H1 (cell line): ENCODE results near the gene DENND4A. TPM values are rescaled to one million over a fixed set of nuclear protein-coding genes. Genes with fewer than 3 reads are reported as not detected.

Source experiments
- CTCF ChIA-PET: fragments of 300-600 bp; sonication (Branson Sonifier 250); formaldehyde crosslinking; loops from one replicate; lab custom pipeline; 2021; ENCODE audit not compliant: partially characterized antibody; lab: Charles Lee
- POLR2A ChIA-PET: fragments of 300-600 bp; sonication (Branson Sonifier 250); formaldehyde crosslinking; loops from one replicate; lab custom pipeline; 2021; ENCODE audit warnings: inconsistent platforms; ENCODE audit not compliant: partially characterized antibody; lab: Charles Lee
- DNase-seq, 2 experiments: peaks; one replicate each; pipeline versions ENCODE4 v3.0.0 to v3.0.0-alpha.2; 2010 to 2022; ENCODE audit warnings: low spot score in 2 of 2, low read depth in 1 of 2, mixed read lengths in 1 of 2
- FAIRE-seq: peaks from 2 replicates; lab custom pipeline; 2011; peaks lifted over from hg19 to GRCh38; lab: Jason Lieb, UNC
- H2AFZ ChIP-seq: 2 replicates; pipeline ENCODE4 v1.8.1; 2012; ENCODE audit warnings: low read length, inconsistent platforms
- H2AK5ac ChIP-seq: 2 replicates; pipeline ENCODE4 v1.6.1; 2013; ENCODE audit warnings: low read depth, low read length
- H2BK120ac ChIP-seq: replicated peaks from 2 replicates; pipeline ENCODE3; 2013; ENCODE audit warnings: low read depth, low read length, inconsistent platforms
- H2BK12ac ChIP-seq: 2 replicates; pipeline ENCODE4 v1.6.1; 2013; ENCODE audit warnings: low read depth, low read length
- H2BK15ac ChIP-seq: 2 replicates; pipeline ENCODE4 v1.6.1; 2013; ENCODE audit warnings: low read length
- H2BK20ac ChIP-seq: 2 replicates; pipeline ENCODE4 v1.6.1; 2013; ENCODE audit warnings: low read length
- H2BK5ac ChIP-seq: 2 replicates; pipeline ENCODE4 v1.6.1; 2013; ENCODE audit warnings: low read depth, low read length
- H3K14ac ChIP-seq: 2 replicates; pipeline ENCODE4 v1.6.1; 2013; ENCODE audit warnings: inconsistent platforms; ENCODE audit not compliant: insufficient read length
- H3K18ac ChIP-seq: 2 replicates; pipeline ENCODE4 v1.6.1; 2013; ENCODE audit warnings: low read length; ENCODE audit errors: extremely low read depth
- H3K23ac ChIP-seq: 2 replicates; pipeline ENCODE4 v1.6.1; 2013; ENCODE audit warnings: inconsistent platforms; ENCODE audit not compliant: insufficient read length
- H3K23me2 ChIP-seq: 2 replicates; pipeline ENCODE4 v1.6.1; 2013; ENCODE audit warnings: low read depth, low read length
- H3K27ac ChIP-seq: 2 replicates; pipeline ENCODE4 v1.6.1; 2011; ENCODE audit warnings: low read depth, low read length, inconsistent platforms
- H3K27me3 ChIP-seq, 4 experiments: replicated peaks in 1 of 4; 1 replicate in 1 of 4; 2 replicates in 3 of 4; pipeline versions ENCODE4 v1.6.1 to v1.8.1; 2011 to 2013; ENCODE audit warnings: low read length in 3 of 4, mild to moderate bottlenecking in 3 of 4, inconsistent platforms in 2 of 4, mixed read lengths in 2 of 4, moderate library complexity in 1 of 4; ENCODE audit not compliant: control insufficient read depth in 3 of 4, insufficient read depth in 3 of 4; ENCODE audit errors: extremely low read depth in 1 of 4
- H3K36me3 ChIP-seq, 4 experiments: 2 replicates each; pipeline versions ENCODE4 v1.6.1 to v1.8.1; 2011 to 2013; ENCODE audit warnings: mild to moderate bottlenecking in 4 of 4, low read length in 3 of 4, moderate library complexity in 2 of 4, control low read depth in 1 of 4, inconsistent platforms in 1 of 4; ENCODE audit not compliant: insufficient read depth in 4 of 4, control insufficient read depth in 2 of 4
- H3K4ac ChIP-seq: replicated peaks from 2 replicates; pipeline ENCODE3; 2013; ENCODE audit warnings: low read length, low read depth, mixed read lengths, inconsistent platforms; ENCODE audit not compliant: insufficient read length
- H3K4me1 ChIP-seq, 4 experiments: replicated peaks in 1 of 4; 1 replicate in 1 of 4; 2 replicates in 3 of 4; pipeline versions ENCODE4 v1.6.1 to v1.8.1; 2011 to 2013; ENCODE audit warnings: low read length in 3 of 4, inconsistent platforms in 2 of 4, mixed read lengths in 1 of 4; ENCODE audit not compliant: insufficient read depth in 4 of 4, control insufficient read depth in 3 of 4
- H3K4me2 ChIP-seq, 2 experiments: 2 replicates each; pipeline versions ENCODE4 v1.6.1 to v1.8.1; 2011 to 2013; ENCODE audit warnings: low read depth in 2 of 2, low read length in 2 of 2, control low read depth in 1 of 2, inconsistent platforms in 1 of 2, mild to moderate bottlenecking in 1 of 2; ENCODE audit not compliant: insufficient read depth in 1 of 2
- H3K4me3 ChIP-seq, 4 experiments: fragments of 200-600, 300-600 bp in 1 of 4; sonication (generic), shearing (Covaris generic), sonication (Bioruptor Twin) in 1 of 4; 2 replicates each; pipeline versions ENCODE4 v1.5.1 to v1.8.1; 2011 to 2016; ENCODE audit warnings: low read length in 4 of 4, low read depth in 3 of 4, control low read depth in 2 of 4, inconsistent platforms in 2 of 4, mild to moderate bottlenecking in 2 of 4, mixed read lengths in 1 of 4, moderate library complexity in 1 of 4; ENCODE audit not compliant: insufficient read depth in 2 of 4; ENCODE audit errors: extremely low read depth in 1 of 4
- H3K56ac ChIP-seq: replicated peaks from 2 replicates; pipeline ENCODE3; 2013; ENCODE audit warnings: low read depth, mild to moderate bottlenecking, mixed read lengths, low read length, inconsistent platforms; ENCODE audit not compliant: insufficient read length
- H3K79me1 ChIP-seq: 2 replicates; pipeline ENCODE4 v1.6.1; 2013; ENCODE audit warnings: low read depth, low read length, control low read depth
- H3K79me2 ChIP-seq, 2 experiments: 2 replicates each; pipeline versions ENCODE4 v1.6.1 to v1.8.1; 2012 to 2013; ENCODE audit warnings: low read length in 2 of 2, mild to moderate bottlenecking in 2 of 2, inconsistent platforms in 1 of 2; ENCODE audit not compliant: insufficient read depth in 2 of 2, control insufficient read depth in 1 of 2
- H3K9ac ChIP-seq, 4 experiments: replicated peaks in 1 of 4; 1 replicate in 1 of 4; 2 replicates in 3 of 4; pipeline versions ENCODE4 v1.6.1 to v1.8.1; 2011 to 2013; ENCODE audit warnings: low read depth in 3 of 4, low read length in 3 of 4, control low read depth in 2 of 4, mild to moderate bottlenecking in 2 of 4, moderate library complexity in 2 of 4, inconsistent platforms in 1 of 4; ENCODE audit errors: extremely low read depth in 1 of 4
- H3K9me3 ChIP-seq, 2 experiments: 2 replicates each; pipeline versions ENCODE4 v1.6.1 to v1.8.1; 2012 to 2013; ENCODE audit warnings: mild to moderate bottlenecking in 2 of 2, moderate library complexity in 2 of 2, control low read depth in 1 of 2, inconsistent platforms in 1 of 2, low read depth in 1 of 2, low read length in 1 of 2, mixed read lengths in 1 of 2; ENCODE audit not compliant: insufficient read depth in 2 of 2
- H4K20me1 ChIP-seq, 2 experiments: replicated peaks in 1 of 2; 2 replicates each; pipeline versions ENCODE3 to v1.8.1; 2011 to 2013; ENCODE audit warnings: inconsistent platforms in 2 of 2, low read length in 2 of 2, mild to moderate bottlenecking in 1 of 2; ENCODE audit not compliant: insufficient read depth in 2 of 2, control insufficient read depth in 1 of 2
- H4K5ac ChIP-seq: 2 replicates; pipeline ENCODE4 v1.6.1; 2013; ENCODE audit warnings: low read length, low read depth, mixed read lengths, inconsistent platforms; ENCODE audit not compliant: insufficient read length
- H4K8ac ChIP-seq: 2 replicates; pipeline ENCODE4 v1.8.0; 2013; ENCODE audit warnings: mild to moderate bottlenecking, moderate library complexity, low read length, inconsistent platforms; ENCODE audit not compliant: insufficient read depth; ENCODE audit errors: extremely low read depth
- H4K91ac ChIP-seq: replicated peaks from 2 replicates; pipeline ENCODE3; 2013; ENCODE audit warnings: low read length, mixed read lengths, inconsistent platforms; ENCODE audit not compliant: insufficient read length
- FOSL1 ChIP-seq: IDR thresholded peaks from 2 replicates; pipeline ENCODE4 v1.6.1; 2011; ENCODE audit warnings: mild to moderate bottlenecking, low read depth, low read length, moderate library complexity; ENCODE audit not compliant: insufficient read depth
- HDAC6 ChIP-seq: IDR thresholded peaks from one replicate; pipeline ENCODE4 v1.7.1; 2012; ENCODE audit warnings: low read depth, mild to moderate bottlenecking, inconsistent platforms, low read length, moderate library complexity
- MAX ChIP-seq: IDR thresholded peaks from 2 replicates; pipeline ENCODE4 v1.6.1; 2012; ENCODE audit warnings: inconsistent platforms
- PHF8 ChIP-seq: fragments of 200-600 bp; sonication (generic); conservative IDR thresholded peaks from 2 replicates; pipeline ENCODE4 v1.7.1; 2012; ENCODE audit warnings: low read depth, mild to moderate bottlenecking, inconsistent platforms, low read length, moderate library complexity
- WGBS, 2 experiments: shearing (Covaris generic) in 1 of 2; methylation state at CpG; one replicate each; pipeline versions ENCODE4 v1.1.6 to v1.1.7; 2013 to 2015; ENCODE audit warnings: low lambda C conversion rate in 2 of 2, mixed read lengths in 2 of 2, inconsistent platforms in 1 of 2, low coverage in 1 of 2, missing lambda C conversion rate in 1 of 2; ENCODE audit not compliant: insufficient replicate concordance in 2 of 2, insufficient coverage in 1 of 2, insufficient read length in 1 of 2; ENCODE audit errors: extremely low coverage in 1 of 2, missing lambda C conversion rate in 1 of 2; 5-methylcytosine and 5-hydroxymethylcytosine counted together
- polyA plus RNA-seq, 7 experiments: library from polyadenylated mRNA; depleted of rRNA in 3 of 7; stranded (reverse) in 5 of 7; unstranded in 2 of 7; fragments of >200 nt in 5 of 7; fragments of 200-250 nt in 2 of 7; gene quantifications; 1 replicate in 5 of 7; 2 replicates in 1 of 7; 4 replicates in 1 of 7; pipeline versions ENCODE4 v1.2.1 to v1.2.3, GENCODE V29; 2011 to 2013; ENCODE audit warnings: missing spikeins in 2 of 7, mixed read lengths in 2 of 7
- total RNA-seq: library from RNA; stranded (reverse); fragmentation: NEBNext Ultra II Directional; extraction: Animal tissue kit (Norgen Biotek cat#: 25700); gene quantifications from 2 replicates; pipeline ENCODE4 v1.2.1, GENCODE V29; 2021

DENND4A gene
- total and polyA plus RNA-seq, 2 of the 8 experiments (the other 6 are each of a cell fraction or from before 2014, with no cell fraction given): 1.3 to 4.7 TPM

GRCh38 chr15:65663521-65663920 is 128.6 kb downstream of the DENND4A start:
- Histone ChIP-seq H2BK12ac (no peak overlapping the region), H3K18ac (no peak overlapping the region), H4K8ac (no peak overlapping the region), H2AFZ (no peak overlapping the region), H2BK5ac (no peak overlapping the region), H3K36me3 (no peaks in the 10 kb centered on the region; a peak in 1 of 8 replicates), H2AK5ac (no peak overlapping the region), H2BK120ac (no peak overlapping the region), H3K27ac (no peak overlapping the region), H3K56ac (no peak overlapping the region), H3K23ac (no peak overlapping the region), H4K91ac (no peak overlapping the region), H4K5ac (no peak overlapping the region), H3K4me2 (no peak overlapping the region), H2BK15ac (no peak overlapping the region), H3K23me2 (no peaks in the 10 kb centered on the region), H3K14ac (no peak overlapping the region), H3K4me3 (no peak overlapping the region), H4K20me1 (no peaks in the 10 kb centered on the region), H3K79me1 (no peaks in the 10 kb centered on the region), H3K27me3 (no peaks in the 10 kb centered on the region; a peak in 1 of 7 replicates), H3K4me1 (no peaks in the 10 kb centered on the region), H3K9ac (no peak overlapping the region), H3K79me2 (no peaks in the 10 kb centered on the region), H2BK20ac (no peak overlapping the region), H3K9me3 (no peaks in the 10 kb centered on the region), H3K4ac (no peak overlapping the region)
- ChIA-PET POLR2A (interaction anchor here (1.3 kb wide), 1 partner anchor 11 kb away, joined by 3 read pairs; no protein-coding TSS in a partner anchor), CTCF (interaction anchor here (0.6 to 1.4 kb wide), 8 partner anchors 10 to 193 kb away, joined by 3 to 4 read pairs (median 3); no protein-coding TSS in a partner anchor)
- DNase-seq (no peak), FAIRE-seq (no peak)
- TF ChIP-seq MAX (no peak), HDAC6 (no peak), PHF8 (no peak), FOSL1 (no peak)
- 76% methylated on average over 3 of the region's 3 CpGs; no CpG with 5 or more reads in 1 of the 2 experiments for WGBS, 2 experiments
